Panc1 (cell line): ENCODE measurements around the gene HNRNPH2. TPM values are rescaled to one million over a fixed set of nuclear protein-coding genes. Genes with fewer than 3 reads are reported as not detected.

Source experiments
- ATAC-seq: fragments of 200-7000 bp; cut with Tn5 transposase; 2 replicates; pipeline ENCODE4 v1.9.1; 2020; ENCODE audit warnings: mild to moderate bottlenecking, moderate library complexity
- BruUV-seq: library from RNA; stranded (reverse); fragments of 400-500 nt; replicated peaks from 2 replicates; lab custom pipeline; 2021; lab: Mats Ljungman, UMichigan
- CTCF ChIA-PET: fragments of 300-600 bp; sonication (Branson Sonifier 250); formaldehyde crosslinking; loops from one replicate; lab custom pipeline; 2022; ENCODE audit warnings: antibody characterized with exemption; lab: Charles Lee
- POLR2A ChIA-PET: fragments of 300-600 bp; sonication (Branson Sonifier 250); formaldehyde crosslinking; loops from one replicate; lab custom pipeline; 2022; ENCODE audit warnings: antibody characterized with exemption; lab: Charles Lee
- DNase-seq: peaks from one replicate; pipeline ENCODE4 v3.0.0-alpha.2; 2010; ENCODE audit warnings: low read depth, low spot score
- H3K27ac ChIP-seq: 2 replicates; pipeline ENCODE4 v1.5.1; 2011; ENCODE audit warnings: mild to moderate bottlenecking, low read length, inconsistent platforms
- H3K27me3 ChIP-seq: fragments of 200-500 bp; sonication (Bioruptor generic); 2 replicates; pipeline ENCODE4 v1.6.0; 2014; ENCODE audit warnings: low read length, inconsistent platforms; ENCODE audit not compliant: control insufficient read depth, insufficient read depth
- H3K36me3 ChIP-seq: fragments of 200-500 bp; sonication (Bioruptor generic); 2 replicates; pipeline ENCODE4 v1.5.1; 2014; ENCODE audit warnings: inconsistent platforms, mild to moderate bottlenecking, low read length, moderate library complexity; ENCODE audit not compliant: control insufficient read depth, insufficient read depth
- H3K4me1 ChIP-seq: 2 replicates; pipeline ENCODE4 v1.5.1; 2011; ENCODE audit warnings: inconsistent platforms, mild to moderate bottlenecking, low read length, moderate library complexity; ENCODE audit not compliant: control insufficient read depth, insufficient read depth
- H3K4me3 ChIP-seq, 2 experiments: 2 replicates each; pipeline ENCODE4 v1.5.1; 2011 to 2012; ENCODE audit warnings: low read depth in 2 of 2, low read length in 2 of 2, mild to moderate bottlenecking in 2 of 2, inconsistent platforms in 1 of 2, moderate library complexity in 1 of 2
- H3K9me3 ChIP-seq: fragments of 200-500 bp; sonication (Bioruptor generic); 2 replicates; pipeline ENCODE4 v1.5.1; 2014; ENCODE audit warnings: low read depth, mild to moderate bottlenecking, inconsistent platforms, low read length, moderate library complexity; ENCODE audit not compliant: control insufficient read depth, insufficient read depth
- CTCF ChIP-seq: fragments of 450-650 bp; IDR thresholded peaks from 2 replicates; pipeline ENCODE4 v1.5.1; 2017; ENCODE audit warnings: mild to moderate bottlenecking
- POLR2AphosphoS5 ChIP-seq: IDR thresholded peaks from 2 replicates; pipeline ENCODE4 v1.6.1; 2012; ENCODE audit warnings: mild to moderate bottlenecking, low read depth, low read length, moderate library complexity
- TCF7L2 ChIP-seq: IDR thresholded peaks from 2 replicates; pipeline ENCODE4 v1.6.1; 2011; ENCODE audit warnings: mild to moderate bottlenecking, low read depth, low read length, inconsistent platforms
- in situ Hi-C: cut with HindIII; loops from 2 replicates; pipeline ENCODE4 v1.10.0; 2016; ENCODE audit warnings: low sequenced_read_pairs, low pct_unique_long_range_greater_than_20kb
- intact Hi-C: fragments of 100-400 bp; cut with micrococcal nuclease; formaldehyde crosslinking; loops from one replicate; pipeline ENCODE4 v1.10.0; 2022; ENCODE audit not compliant: unreplicated experiment
- total RNA-seq: library from RNA; stranded (reverse); gene quantifications from one replicate; pipeline ENCODE4 v1.2.1, GENCODE V29; 2021; ENCODE audit not compliant: unreplicated experiment

The HNRNPH2 gene
- total RNA-seq, 1 experiment from 2014 or later: 91.5 TPM

GRCh38 chrX:101460669-101461068 lies 52.6 kb downstream of the HNRNPH2 start:
- no peaks in the 10 kb centered on the region for H3K36me3 ChIP-seq
- in situ Hi-C loops (no loop called here), intact Hi-C loops (no loop called here)
- H3K9me3 ChIP-seq: no peaks in the 10 kb centered on the region
- CTCF ChIA-PET: no interaction called here
- H3K4me1 ChIP-seq: no peaks in the 10 kb centered on the region
- H3K27ac ChIP-seq: no peak overlapping the region
- POLR2A ChIA-PET: interaction anchor here (0.6 kb wide), 1 partner anchor 109 kb away, joined by 3 read pairs; no protein-coding TSS in a partner anchor
- no TSS peak for BruUV-seq
- no peak for ATAC-seq
- H3K4me3 ChIP-seq: no peak overlapping the region
- no peak for DNase-seq
- no peak for TF ChIP-seq POLR2AphosphoS5
- no peaks in the 10 kb centered on the region for H3K27me3 ChIP-seq

- H3K27ac ChIP-seq: no peak overlapping the region
- H3K4me1 ChIP-seq: no peaks in the 10 kb centered on the region
- in situ Hi-C loops (no loop called here), intact Hi-C loops (no loop called here)
- H3K36me3 ChIP-seq: no peaks in the 10 kb centered on the region
- H3K27me3 ChIP-seq: no peaks in the 10 kb centered on the region
- no TSS peak for BruUV-seq
- CTCF ChIA-PET: no interaction called here
- POLR2A ChIA-PET: no interaction called here
- H3K9me3 ChIP-seq: no peaks in the 10 kb centered on the region
- H3K4me3 ChIP-seq: no peak overlapping the region
- ATAC-seq: peak; percentile 76
- peak; percentile 58 for TF ChIP-seq CTCF
- no peak for TF ChIP-seq TCF7L2
- DNase-seq: peak; percentile 13
These were observed 54.9 kb downstream of the HNRNPH2 start for GRCh38 chrX:101462892-101463291.

Other genes starting within 250 kb of the HNRNPH2 start
- 0.15 TPM for gene DRP2, start 188.4 kb upstream of the HNRNPH2 start, total RNA-seq
- 0.18 TPM for gene TAF7L, start 116.9 kb upstream of the HNRNPH2 start, total RNA-seq
- gene TIMM8A, start 59.5 kb upstream of the HNRNPH2 start, total RNA-seq: 39.1 TPM
- gene BTK, start 22.0 kb upstream of the HNRNPH2 start, total RNA-seq: not detected
- gene RPL36A, start 17.2 kb upstream of the HNRNPH2 start, total RNA-seq: 308 TPM
- gene GLA, start 297 bp upstream of the HNRNPH2 start, total RNA-seq: 115 TPM
- gene ARMCX4, start 77.2 kb downstream of the HNRNPH2 start, total RNA-seq: 5.0 TPM
- 4.7 TPM for gene ARMCX1, start 142.3 kb downstream of the HNRNPH2 start, total RNA-seq
- 43.6 TPM for gene ARMCX6, start 209.8 kb downstream of the HNRNPH2 start, total RNA-seq
- gene ARMCX3, start 214.9 kb downstream of the HNRNPH2 start, total RNA-seq: 25.9 TPM